Adrenal gland (tissue), 12 donors: ENCODE data around the gene NXPH1. TPM values are rescaled to one million over a fixed set of nuclear protein-coding genes. Genes with fewer than 3 reads are reported as not detected.

Experiments used
- DNase-seq, 7 donors: peaks; one replicate each; pipeline ENCODE4 v3.0.0-alpha.2; 2019 to 2020
- H3K27ac ChIP-seq, 5 donors: fragments of 200-600 bp; sonication (generic) in 4 of 5; 1 replicate in 3 of 5; 2 replicates in 2 of 5; pipeline versions ENCODE4 v1.5.1 to v1.8.0; 2016 to 2020; ENCODE audit warnings: mild to moderate bottlenecking in 1 of 5
- H3K27me3 ChIP-seq: fragments of 200-600 bp; 2 replicates; pipeline ENCODE4 v1.8.0; 2021
- H3K36me3 ChIP-seq, 2 donors: fragments of 200-600 bp; replicated peaks in 1 of 2; 1 replicate in 1 of 2; 2 replicates in 1 of 2; pipeline versions ENCODE4 v1.5.1 to v1.8.0; 2018 to 2022
- H3K4me1 ChIP-seq, 2 donors: fragments of 200-600 bp; replicated peaks in 1 of 2; 1 replicate in 1 of 2; 2 replicates in 1 of 2; pipeline versions ENCODE4 v1.5.1 to v1.8.0; 2018 to 2021
- H3K4me3 ChIP-seq, 4 donors: fragments of 200-600 bp; sonication (generic) in 3 of 4; one replicate each; pipeline ENCODE4 v1.5.1; 2016 to 2018
- H3K9me3 ChIP-seq, 3 donors: fragments of 200-600 bp; sonication (generic) in 1 of 3; replicated peaks in 1 of 3; 1 replicate in 2 of 3; 2 replicates in 1 of 3; pipeline versions ENCODE4 v1.5.1 to v1.8.0; 2016 to 2021
- CTCF ChIP-seq, 6 experiments: fragments of 450-650 bp in 4 of 6; fragments of 200-600 bp in 2 of 6; sonication (generic) in 1 of 6; IDR thresholded peaks; 1 replicate in 5 of 6; 2 replicates in 1 of 6; pipeline versions ENCODE4 v1.5.1 to v1.8.0; 2016 to 2021; ENCODE audit warnings: antibody characterized with exemption in 6 of 6, mild to moderate bottlenecking in 2 of 6, moderate library complexity in 1 of 6
- POLR2A ChIP-seq, 2 donors: fragments of 450-650 bp; IDR thresholded peaks; one replicate each; pipeline ENCODE4 v1.6.1; 2017; ENCODE audit warnings: antibody characterized with exemption in 2 of 2, mild to moderate bottlenecking in 2 of 2, moderate library complexity in 1 of 2
- WGBS, 4 donors: extraction: QIAGEN DNeasy Blood & Tissue Kit in 2 of 4; methylation state at CpG; one replicate each; pipeline versions ENCODE4 v1.1.5 to v1.1.7; 2013 to 2017; 5-methylcytosine and 5-hydroxymethylcytosine counted together
- intact Hi-C, 2 donors: fragments of 100-400 bp; cut with DNase I; formaldehyde crosslinking; loops; one replicate each; pipeline versions ENCODE4 v1.14.1 to v1.15.0; 2022 to 2023
- polyA plus RNA-seq, 3 donors: library from polyadenylated mRNA; stranded (reverse); fragments of 200-250 nt in 2 of 3; fragments of 350-450 nt in 1 of 3; fragmentation: Illumina TruSeq in 1 of 3; extraction: RNeasy Lipid Tissue Mini Kit (QIAGEN cat#74804) in 1 of 3; gene quantifications; one replicate each; pipeline ENCODE4 v1.2.3, GENCODE V29; 2013 to 2014
- total RNA-seq, 9 donors: library from RNA; depleted of rRNA in 4 of 9; stranded (reverse); fragments of >200 nt in 4 of 9; fragments of 120-200 nt in 1 of 9; fragmentation: NEBNext Ultra II Directional in 1 of 9; extraction: Animal tissue kit (Norgen Biotek cat#: 25700) in 1 of 9; gene quantifications; one replicate each; pipeline versions ENCODE4 v1.1.0 to v1.2.4, GENCODE V29; 2013 to 2023
- donor health status: healthy with polysubstance abuse.
- donor health status: Bipolar disorder and iron deficiency.
- donor health status: DM: yes; HTN: yes; CAD: no.
- donor health status: DM: no; HTN: no; CAD: no.
- donor health status: DM: no; HTN: no; CAD: no.
- donor health status: DM: yes; HTN: yes; CAD: no.

Gene NXPH1
- total and polyA plus RNA-seq, 12 donors, result 6.8 to 80.2 (median 40.7) TPM

- DNase-seq, result no peak
- Histone ChIP-seq H3K9me3 (no peaks in the 10 kb centered on the region), H3K4me1 (no peaks in the 10 kb centered on the region), H3K27ac (no peak overlapping the region), H3K27me3 (no peaks in the 10 kb centered on the region), H3K36me3 (no peaks in the 10 kb centered on the region), H3K4me3 (no peak overlapping the region)
- 85 to 100% (median 92%) methylated on average over 1 of the region's 1 CpG for WGBS, 4 donors
- TF ChIP-seq POLR2A (IDR thresholded peaks at IDR 0.05), result no peak
- TF ChIP-seq CTCF (IDR thresholded peaks at IDR 0.05), result no peak
- intact Hi-C loops, result loop anchor here in 1 of 2 donors (10.0 kb wide), 1 partner anchor 360 kb away; no protein-coding TSS in a partner anchor
Measured at GRCh38 chr7:8425223-8425622, 8.2 kb upstream of the NXPH1 start.

GRCh38 chr7:8430643-8431042, 2.8 kb upstream of the NXPH1 start:
- H3K27me3 ChIP-seq, result peaks cover 4% of the 10 kb centered on the region
- intact Hi-C loops, result loop anchor here in 1 of 2 donors (10.0 kb wide), 1 partner anchor 284 kb away; no protein-coding TSS in a partner anchor

GRCh38 chr7:8434290-8435002, 1.0 kb downstream of the NXPH1 start:
- DNase-seq, result peak; percentile 35 to 80 (median 68)
- peaks cover 4% of the 10 kb centered on the region for H3K27me3 ChIP-seq
- no peaks in the 10 kb centered on the region for H3K36me3 ChIP-seq
- peak overlapping the region in 3 of 4 donors; percentile 36 to 65 (median 46) for H3K4me3 ChIP-seq
- intact Hi-C loops, result loop anchor here (5.0 to 10.0 kb wide), 2 partner anchors 280 to 288 kb away; no protein-coding TSS in a partner anchor
- no peaks in the 10 kb centered on the region for H3K4me1 ChIP-seq
- peak overlapping the region in 2 of 5 donors; percentile 61 to 72 for H3K27ac ChIP-seq
- H3K9me3 ChIP-seq, result no peaks in the 10 kb centered on the region
- TF ChIP-seq POLR2A (IDR thresholded peaks at IDR 0.05), result peak in 1 of 2 donors; percentile 57
- TF ChIP-seq CTCF (IDR thresholded peaks at IDR 0.05), result no peak
- 1 to 3% (median 2%) methylated on average over 30 to 46 of the region's 46 CpGs for WGBS, 4 donors

More at GRCh38 chr7:8430643-8431042, 2.8 kb upstream of the NXPH1 start:
- TF ChIP-seq CTCF (IDR thresholded peaks at IDR 0.05) (no peak), POLR2A (IDR thresholded peaks at IDR 0.05) (no peak)
- WGBS, 4 donors, result 85 to 97% (median 93%) methylated on average over 1 of the region's 1 CpG
- Histone ChIP-seq H3K9me3 (no peaks in the 10 kb centered on the region), H3K27ac (no peak overlapping the region), H3K4me3 (no peak overlapping the region), H3K4me1 (no peaks in the 10 kb centered on the region), H3K36me3 (no peaks in the 10 kb centered on the region)
- no peak for DNase-seq

GRCh38 chr7:8435095-8435494, 1.7 kb downstream of the NXPH1 start:
- Histone ChIP-seq H3K4me3 (peak overlapping the region in 2 of 4 donors; percentile 36 to 65), H3K36me3 (no peaks in the 10 kb centered on the region), H3K27ac (peak overlapping the region in 1 of 5 donors; percentile 72), H3K9me3 (no peaks in the 10 kb centered on the region), H3K27me3 (peaks cover 4% of the 10 kb centered on the region), H3K4me1 (no peaks in the 10 kb centered on the region)
- DNase-seq, result peak; percentile 33 to 69 (median 47)
- intact Hi-C loops, result loop anchor here (5.0 to 10.0 kb wide), 2 partner anchors 280 to 287 kb away; no protein-coding TSS in a partner anchor
- TF ChIP-seq CTCF (IDR thresholded peaks at IDR 0.05), result no peak
- no peak for TF ChIP-seq POLR2A (IDR thresholded peaks at IDR 0.05)
- WGBS, 4 donors, result 2 to 6% (median 4%) methylated on average over 33 of the region's 33 CpGs
